CD14-positive monocyte (primary cell): ENCODE data around the gene MTUS2. TPM values are rescaled to one million over a fixed set of nuclear protein-coding genes. Genes with fewer than 3 reads are reported as not detected.
A peak's percentile ranks its signal among the peaks of the same experiment; 100 is the strongest.

Source experiments
- DNase-seq, 3 donors: peaks; one replicate each; pipeline ENCODE4 v3.0.0-alpha.2; 2011 to 2022
- H2AFZ ChIP-seq: 2 replicates; pipeline ENCODE4 v1.6.0; 2012; ENCODE audit warnings: mild to moderate bottlenecking, low read depth, low read length, inconsistent platforms; ENCODE audit not compliant: insufficient read depth, poor library complexity, severe bottlenecking
- H3K27ac ChIP-seq, 2 donors: 1 replicate in 1 of 2; 2 replicates in 1 of 2; pipeline ENCODE4 v1.5.1; 2012 to 2013; ENCODE audit warnings: low read length in 2 of 2, control low read depth in 1 of 2, inconsistent platforms in 1 of 2, low read depth in 1 of 2, mild to moderate bottlenecking in 1 of 2
- H3K27me3 ChIP-seq, 2 donors: one replicate each; pipeline versions ENCODE4 v1.6.0 to v1.6.1; 2011 to 2013; ENCODE audit warnings: low read length in 2 of 2; ENCODE audit not compliant: control insufficient read depth in 2 of 2, insufficient read depth in 2 of 2
- H3K36me3 ChIP-seq, 2 donors: replicated peaks in 1 of 2; 1 replicate in 1 of 2; 2 replicates in 1 of 2; pipeline versions ENCODE4 v1.5.1 to v1.6.1; 2012 to 2013; ENCODE audit warnings: low read length in 2 of 2, control low read depth in 1 of 2, inconsistent platforms in 1 of 2, mild to moderate bottlenecking in 1 of 2; ENCODE audit not compliant: insufficient read depth in 2 of 2, control insufficient read depth in 1 of 2
- H3K4me1 ChIP-seq, 2 donors: 1 replicate in 1 of 2; 2 replicates in 1 of 2; pipeline versions ENCODE4 v1.5.1 to v1.6.1; 2012 to 2013; ENCODE audit warnings: low read length in 2 of 2, control low read depth in 1 of 2, inconsistent platforms in 1 of 2, mild to moderate bottlenecking in 1 of 2, moderate library complexity in 1 of 2; ENCODE audit not compliant: insufficient read depth in 2 of 2, control insufficient read depth in 1 of 2
- H3K4me2 ChIP-seq: replicated peaks from 2 replicates; pipeline ENCODE3; 2012; ENCODE audit warnings: low read length, moderate library complexity, mild to moderate bottlenecking; ENCODE audit not compliant: poor library complexity, severe bottlenecking; ENCODE audit errors: extremely low read depth
- H3K4me3 ChIP-seq, 3 experiments: fragments of 200-600 bp in 1 of 3; sonication (generic) in 1 of 3; replicated peaks in 1 of 3; 1 replicate in 2 of 3; 2 replicates in 1 of 3; pipeline ENCODE4 v1.5.1; 2011 to 2013; ENCODE audit warnings: low read length in 3 of 3, mild to moderate bottlenecking in 3 of 3, control low read depth in 2 of 3, low read depth in 2 of 3, inconsistent platforms in 1 of 3, moderate library complexity in 1 of 3
- H3K79me2 ChIP-seq: 2 replicates; pipeline ENCODE4 v1.6.0; 2012; ENCODE audit warnings: mild to moderate bottlenecking, control low read depth, inconsistent platforms, low read length, moderate library complexity; ENCODE audit not compliant: insufficient read depth
- H3K9ac ChIP-seq: 2 replicates; pipeline ENCODE4 v1.6.0; 2017; ENCODE audit warnings: low read length, mild to moderate bottlenecking; ENCODE audit not compliant: insufficient read depth, poor library complexity, severe bottlenecking
- H3K9me3 ChIP-seq, 2 donors: replicated peaks in 1 of 2; 1 replicate in 1 of 2; 2 replicates in 1 of 2; pipeline versions ENCODE4 v1.5.1 to v1.6.1; 2012 to 2013; ENCODE audit warnings: low read length in 2 of 2, control low read depth in 1 of 2; ENCODE audit not compliant: control insufficient read depth in 1 of 2, insufficient read depth in 1 of 2
- H4K20me1 ChIP-seq: 2 replicates; pipeline ENCODE4 v1.6.0; 2012; ENCODE audit warnings: mild to moderate bottlenecking, low read length, control low read depth, moderate library complexity; ENCODE audit not compliant: insufficient read depth
- H3K27ac Mint-ChIP-seq, 7 donors: one replicate each; pipeline ENCODE4 v1.8.0; 2020; ENCODE audit warnings: mild to moderate bottlenecking in 7 of 7, mixed read lengths in 7 of 7, moderate library complexity in 6 of 7, inconsistent platforms in 2 of 7
- H3K27me3 Mint-ChIP-seq, 3 donors: one replicate each; pipeline ENCODE4 v1.8.0; 2021 to 2022; ENCODE audit warnings: low read depth in 3 of 3, mild to moderate bottlenecking in 3 of 3, mixed read lengths in 3 of 3, moderate library complexity in 3 of 3, inconsistent platforms in 1 of 3
- H3K36me3 Mint-ChIP-seq, 2 donors: one replicate each; pipeline ENCODE4 v1.8.0; 2020; ENCODE audit warnings: mixed read lengths in 2 of 2, inconsistent platforms in 1 of 2, mild to moderate bottlenecking in 1 of 2
- H3K4me1 Mint-ChIP-seq: one replicate; pipeline ENCODE4 v1.8.0; 2020; ENCODE audit warnings: mild to moderate bottlenecking, mixed read lengths
- H3K4me3 Mint-ChIP-seq, 2 donors: one replicate each; pipeline ENCODE4 v1.8.0; 2020; ENCODE audit warnings: mild to moderate bottlenecking in 2 of 2, mixed read lengths in 2 of 2, moderate library complexity in 1 of 2
- H3K9me3 Mint-ChIP-seq, 7 donors: one replicate each; pipeline ENCODE4 v1.8.0; 2020 to 2022; ENCODE audit warnings: mixed read lengths in 7 of 7, mild to moderate bottlenecking in 6 of 7, moderate library complexity in 6 of 7, inconsistent platforms in 2 of 7
- WGBS: methylation state at CpG from one replicate; pipeline ENCODE4 v1.1.5; 2013; ENCODE audit warnings: missing lambda C conversion rate; ENCODE audit not compliant: insufficient coverage; 5-methylcytosine and 5-hydroxymethylcytosine counted together
- intact Hi-C, 2 donors: fragments of 100-400 bp; cut with micrococcal nuclease; formaldehyde crosslinking; loops; one replicate each; pipeline versions ENCODE4 v1.15.0 to v1.15.1; 2023
- polyA minus RNA-seq: library from RNA; depleted of rRNA, polyadenylated mRNA; stranded (reverse); fragments of >200 nt; gene quantifications from 2 replicates; pipeline ENCODE4 v1.2.3, GENCODE V29; 2012
- polyA plus RNA-seq, 3 donors: library from polyadenylated mRNA; depleted of rRNA in 1 of 3; unstranded in 2 of 3; stranded (reverse) in 1 of 3; fragments of 300-500 nt in 2 of 3; fragments of >200 nt in 1 of 3; fragmentation: Illumina TruSeq in 2 of 3; gene quantifications; 1 replicate in 2 of 3; 2 replicates in 1 of 3; pipeline ENCODE4 v1.2.3, GENCODE V29; 2012 to 2021
- total RNA-seq, 12 experiments: library from RNA in 1 of 12; stranded (reverse) in 1 of 12; fragments of 120-200 nt in 1 of 12; gene quantifications; one replicate each; pipeline ENCODE4 v1.2.4 and lab custom pipeline; 2013 to 2026; ENCODE audit warnings: mixed read lengths in 6 of 12, inconsistent platforms in 1 of 12
- TF ChIP-seq, protein P1 (sequence below): fragments of 200-600 bp; IDR thresholded peaks from one replicate; pipeline ENCODE4 v1.8.0; 2022; ENCODE audit warnings: antibody characterized with exemption, mild to moderate bottlenecking

The MTUS2 gene
- 0.29 TPM for total RNA-seq (2013)
- polyA plus RNA-seq (under 1 TPM in 1 of 3 donors, not detected in 2; 0.04 TPM), polyA minus RNA-seq (under 0.01 TPM in 2 replicates), total RNA-seq (lab: John Stamatoyannopoulos, UW) (0 to 1.3 (median 0.08) reads per million in 11 experiments)

DNA sequence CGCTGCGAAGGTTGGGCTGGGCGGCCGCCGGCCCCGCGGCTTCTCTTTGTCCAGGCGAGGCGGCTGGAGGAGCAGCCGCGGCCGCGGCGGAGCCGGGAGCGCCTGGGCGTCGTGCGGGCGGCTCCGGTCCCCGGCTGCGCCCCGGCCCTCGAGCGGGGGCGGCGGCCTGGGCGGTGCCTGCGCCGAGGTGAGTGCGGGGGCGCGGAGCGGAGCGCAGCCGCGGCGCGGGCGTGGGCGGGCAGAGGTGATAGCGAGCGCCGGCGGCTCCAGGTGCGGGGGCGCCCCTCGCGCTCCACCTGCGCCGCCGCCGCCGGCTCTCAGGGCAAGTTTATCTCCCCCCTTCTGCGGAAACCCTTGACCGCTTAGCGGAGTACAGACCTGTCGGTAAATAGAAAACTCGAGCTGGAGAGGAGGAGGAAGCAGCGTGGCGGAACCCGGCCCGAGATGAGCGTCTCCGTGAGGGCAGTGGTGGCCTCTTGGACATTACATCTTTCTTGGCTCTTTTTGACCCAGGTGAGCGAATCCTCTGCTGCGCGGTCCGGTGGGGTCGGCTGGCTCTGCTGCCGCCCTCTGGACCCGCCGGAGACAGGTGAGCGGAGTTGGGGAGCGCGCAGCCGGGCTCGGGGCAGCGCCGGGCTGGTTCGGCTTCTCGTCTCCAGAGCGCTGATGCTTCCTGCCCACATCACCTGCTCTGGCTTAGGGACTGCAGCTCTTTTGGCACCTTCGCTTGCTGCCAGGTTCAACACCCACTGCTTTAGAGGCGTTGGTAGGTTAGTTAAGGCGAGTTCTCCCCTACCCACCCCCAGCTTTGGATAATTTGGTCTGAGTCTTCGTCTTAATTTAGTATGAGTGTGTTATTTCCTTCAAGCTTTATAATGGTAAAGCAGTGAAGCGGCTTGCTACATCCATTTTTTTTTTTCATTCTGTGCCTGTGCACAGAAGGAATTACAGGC, at the start of gene MTUS2:
MTUS2 (plus strand) TSS at position 241 of the 953 bp plus-strand sequence.
- Histone ChIP-seq H3K36me3 (no peaks in the 10 kb centered on the region), H3K9ac (no peak within 1 kb of the TSS), H2AFZ (peak within 1 kb of the TSS; percentile 59), H3K79me2 (no peaks in the 10 kb centered on the region), H3K4me3 (peak within 1 kb of the TSS; percentile 5 to 68 (median 21)), H3K27ac (no peak within 1 kb of the TSS), H3K4me2 (peak within 1 kb of the TSS; percentile 78), H3K27me3 (peaks cover 16 to 29% of the 10 kb centered on the region in 2 donors), H4K20me1 (no peaks in the 10 kb centered on the region), H3K4me1 (peaks cover 16 to 19% of the 10 kb centered on the region in 2 donors), H3K9me3 (peaks cover 10 to 20% of the 10 kb centered on the region in 2 donors)
- Mint-ChIP-seq H3K4me3 (peak within 1 kb of the TSS; percentile 72 to 88), H3K27ac (no peak within 1 kb of the TSS), H3K9me3 (peaks cover 9 to 26% (median 19%) of the 10 kb centered on the region in 7 donors), H3K36me3 (peaks cover 0 to 4% of the 10 kb centered on the region in 2 donors), H3K27me3 (peaks cover 19 to 60% (median 44%) of the 10 kb centered on the region in 3 donors), H3K4me1 (peaks cover 16% of the 10 kb centered on the region)
- TF ChIP-seq, protein P1, sequence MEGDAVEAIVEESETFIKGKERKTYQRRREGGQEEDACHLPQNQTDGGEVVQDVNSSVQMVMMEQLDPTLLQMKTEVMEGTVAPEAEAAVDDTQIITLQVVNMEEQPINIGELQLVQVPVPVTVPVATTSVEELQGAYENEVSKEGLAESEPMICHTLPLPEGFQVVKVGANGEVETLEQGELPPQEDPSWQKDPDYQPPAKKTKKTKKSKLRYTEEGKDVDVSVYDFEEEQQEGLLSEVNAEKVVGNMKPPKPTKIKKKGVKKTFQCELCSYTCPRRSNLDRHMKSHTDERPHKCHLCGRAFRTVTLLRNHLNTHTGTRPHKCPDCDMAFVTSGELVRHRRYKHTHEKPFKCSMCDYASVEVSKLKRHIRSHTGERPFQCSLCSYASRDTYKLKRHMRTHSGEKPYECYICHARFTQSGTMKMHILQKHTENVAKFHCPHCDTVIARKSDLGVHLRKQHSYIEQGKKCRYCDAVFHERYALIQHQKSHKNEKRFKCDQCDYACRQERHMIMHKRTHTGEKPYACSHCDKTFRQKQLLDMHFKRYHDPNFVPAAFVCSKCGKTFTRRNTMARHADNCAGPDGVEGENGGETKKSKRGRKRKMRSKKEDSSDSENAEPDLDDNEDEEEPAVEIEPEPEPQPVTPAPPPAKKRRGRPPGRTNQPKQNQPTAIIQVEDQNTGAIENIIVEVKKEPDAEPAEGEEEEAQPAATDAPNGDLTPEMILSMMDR = no peak
- WGBS = under 1% methylated on average over 83 of the region's 89 CpGs
- DNase-seq = no peak
- intact Hi-C loops = no loop called here

DNA sequence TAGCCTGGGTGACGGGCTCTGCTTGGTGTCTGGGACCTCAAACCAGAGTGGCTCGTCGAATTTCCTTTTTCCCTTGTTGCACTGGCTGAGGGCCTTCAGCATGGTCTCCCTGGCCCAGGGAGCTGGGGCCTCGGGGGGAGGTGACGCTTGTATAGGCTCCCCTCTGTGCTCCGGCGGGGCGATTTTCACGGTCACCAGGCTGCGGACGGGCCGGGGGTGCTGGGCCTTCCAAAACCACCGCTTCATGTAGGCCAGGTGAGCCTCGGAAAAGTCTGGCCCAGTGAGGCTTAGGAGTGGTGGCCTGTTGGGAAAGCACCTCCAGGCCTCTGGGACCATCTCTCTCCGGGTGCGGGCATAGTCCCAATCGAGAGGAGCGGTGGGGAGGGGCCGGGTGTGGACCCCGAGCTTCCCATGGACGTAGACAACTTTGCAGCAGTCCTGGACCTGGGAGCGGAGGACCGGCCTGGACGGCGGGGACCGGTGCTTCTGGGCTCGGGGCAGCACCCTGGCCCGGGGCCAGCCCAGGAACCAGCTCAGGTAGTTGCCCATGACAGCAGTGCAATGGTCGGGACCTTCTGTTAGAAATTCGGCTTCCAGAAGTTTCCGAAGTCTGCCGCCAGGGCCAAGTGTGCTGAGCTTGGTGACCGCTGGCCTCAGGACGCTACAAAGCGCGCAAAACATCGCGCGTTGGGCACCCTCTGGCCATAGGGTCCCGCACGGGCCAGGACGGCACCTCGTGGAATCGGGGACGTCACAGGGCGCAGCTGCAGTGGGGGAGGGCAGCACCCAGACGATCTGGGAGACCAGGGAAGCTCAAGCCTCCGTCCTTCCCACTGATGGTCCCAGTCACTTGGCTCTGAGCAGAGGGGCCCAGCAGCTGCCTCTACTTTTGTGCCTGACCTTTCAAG, 41.6 kb upstream of the MTUS2 start:
- intact Hi-C loops = no loop called here
- no peak for DNase-seq
- H2AFZ ChIP-seq = no peak overlapping the region
- 96% methylated on average over 42 of the region's 48 CpGs for WGBS
- H3K4me2 ChIP-seq = no peak overlapping the region
- peaks cover 0 to 4% of the 10 kb centered on the region in 2 donors for H3K9me3 ChIP-seq
- H3K27me3 ChIP-seq = no peaks in the 10 kb centered on the region
- no peak overlapping the region for H3K9ac ChIP-seq
- peaks cover 4 to 16% (median 4%) of the 10 kb centered on the region in 3 donors for H3K27me3 Mint-ChIP-seq
- TF ChIP-seq, protein P1 = no peak
- H4K20me1 ChIP-seq = no peaks in the 10 kb centered on the region
- no peaks in the 10 kb centered on the region for H3K79me2 ChIP-seq
- H3K36me3 ChIP-seq = no peaks in the 10 kb centered on the region
- H3K4me1 Mint-ChIP-seq = no peaks in the 10 kb centered on the region
- H3K27ac ChIP-seq = no peak overlapping the region
- H3K36me3 Mint-ChIP-seq = no peaks in the 10 kb centered on the region
- H3K9me3 Mint-ChIP-seq = peaks cover 3 to 36% (median 30%) of the 10 kb centered on the region in 7 donors
- H3K4me3 Mint-ChIP-seq = no peak overlapping the region
- H3K4me3 ChIP-seq = no peak overlapping the region
- H3K27ac Mint-ChIP-seq = no peak overlapping the region
- H3K4me1 ChIP-seq = no peaks in the 10 kb centered on the region
